ENCODE measurements around the gene SH3RF3.

Gene SH3RF3

DNA sequence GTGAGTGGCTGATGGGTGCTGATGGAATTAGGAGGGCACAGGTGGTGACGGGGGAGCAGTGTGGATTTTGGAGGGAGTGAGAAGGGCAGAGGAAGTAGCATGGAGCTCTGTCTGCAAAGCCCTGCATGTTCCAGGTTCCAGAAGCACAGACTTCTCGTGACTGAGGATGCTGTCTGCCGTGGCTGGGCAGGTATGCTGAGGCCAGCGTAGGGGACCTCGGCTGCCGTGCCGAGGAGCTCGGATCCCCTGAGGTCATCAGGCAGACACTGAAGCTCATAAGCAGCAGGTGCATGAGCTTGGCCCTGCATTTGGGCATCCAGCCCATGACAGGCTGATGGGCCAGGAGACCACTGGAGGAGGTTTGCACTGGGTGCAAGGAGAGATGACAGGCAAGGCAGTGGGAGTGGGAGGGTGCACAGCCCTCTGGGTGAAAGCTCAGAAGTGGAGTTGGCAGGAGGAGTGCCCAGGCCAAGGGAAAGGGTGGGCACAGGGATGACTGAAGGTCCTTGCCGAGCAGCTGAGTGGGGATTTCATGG is 215.3 kb downstream of the SH3RF3 start:
- DNase-seq: no peak

DNA sequence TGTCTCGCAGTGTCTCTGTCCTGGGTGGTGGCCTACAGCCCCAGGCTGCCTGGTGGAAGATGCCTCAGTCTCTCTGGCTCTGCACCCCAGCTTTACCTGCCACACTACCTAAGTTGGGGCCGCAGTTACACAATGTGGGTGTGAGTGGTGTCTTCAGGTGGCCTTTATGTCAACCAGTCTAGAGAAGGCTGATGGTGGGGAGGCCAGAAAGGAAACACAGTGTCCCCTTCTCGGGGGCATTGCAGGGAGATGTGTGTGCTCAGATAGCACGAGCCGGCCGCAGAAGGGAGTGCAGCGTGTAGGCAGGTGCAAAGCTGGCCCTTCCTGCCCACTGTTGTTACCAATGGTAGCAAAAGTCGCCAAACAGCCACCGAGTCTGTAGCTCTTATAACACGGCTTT is 216.1 kb downstream of the SH3RF3 start:
- no peak for DNase-seq

DNA sequence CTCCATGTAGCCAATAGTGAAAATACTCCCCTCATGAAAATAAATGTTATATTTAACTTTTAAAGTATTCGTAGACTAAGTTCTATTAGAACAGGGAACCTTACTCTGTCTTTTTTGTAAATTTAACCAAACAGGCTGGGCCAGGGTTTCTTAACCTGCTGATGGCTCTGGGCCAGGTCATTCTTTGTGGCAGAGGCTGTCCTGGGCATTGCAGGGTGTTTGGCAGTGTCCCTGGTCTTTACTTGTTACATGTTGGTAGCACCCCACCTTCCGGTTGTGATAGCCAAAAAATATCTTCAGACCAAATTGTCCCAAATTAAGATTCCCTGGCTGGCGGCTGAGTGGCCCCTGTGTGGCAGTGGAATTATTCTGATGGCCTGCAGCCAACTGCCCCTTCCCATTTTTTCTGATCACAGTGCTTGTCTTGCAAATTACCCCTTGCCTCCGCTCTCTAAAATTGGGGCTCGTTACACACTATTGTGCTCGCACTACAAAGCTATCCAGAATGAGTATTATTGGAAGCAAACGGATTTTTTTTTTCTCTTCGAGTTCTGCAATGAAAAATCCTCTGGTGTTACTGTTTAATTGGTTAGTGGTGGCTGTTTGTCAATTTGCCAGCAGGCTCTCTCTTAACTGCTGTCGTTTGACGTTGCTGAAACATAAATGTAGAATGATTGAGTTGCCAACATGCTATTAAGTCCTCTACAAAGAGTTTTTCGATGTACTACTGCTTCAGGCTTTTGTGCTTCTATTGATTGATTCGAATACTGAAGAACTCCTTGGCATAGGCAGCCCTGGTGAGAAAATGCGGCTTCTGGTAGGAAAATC is 216.9 kb downstream of the SH3RF3 start:
- DNase-seq: no peak

DNA sequence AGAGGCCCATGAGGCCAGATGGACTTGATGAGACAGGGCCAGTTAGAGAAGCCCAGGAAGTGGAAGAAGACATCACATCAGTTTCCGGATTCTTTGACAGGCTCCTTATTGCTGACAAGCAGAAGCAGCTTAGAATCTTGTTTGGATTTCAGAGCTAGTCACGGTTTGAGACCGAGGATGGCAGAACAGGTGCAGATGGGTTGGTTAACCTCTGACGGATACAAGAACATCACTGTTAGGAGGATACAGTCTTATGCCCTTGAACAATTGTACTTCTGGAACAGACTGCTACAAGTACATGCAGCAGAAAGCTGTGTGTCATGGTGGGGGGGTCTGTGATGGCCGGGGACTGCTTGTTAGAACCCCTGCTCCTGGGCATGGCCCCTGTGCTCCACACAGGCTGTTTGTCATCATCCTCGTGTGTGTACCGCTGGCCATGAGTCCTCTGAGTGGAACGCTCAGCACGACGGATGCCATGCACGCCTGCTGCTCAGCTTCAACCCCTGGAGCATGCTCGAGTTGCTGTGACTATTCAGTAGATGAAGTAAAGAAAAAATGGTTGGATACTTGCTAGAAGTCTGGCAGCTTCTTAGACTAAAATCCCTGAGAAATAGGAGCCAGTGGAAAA is 217.7 kb downstream of the SH3RF3 start:
- no peak for DNase-seq

DNA sequence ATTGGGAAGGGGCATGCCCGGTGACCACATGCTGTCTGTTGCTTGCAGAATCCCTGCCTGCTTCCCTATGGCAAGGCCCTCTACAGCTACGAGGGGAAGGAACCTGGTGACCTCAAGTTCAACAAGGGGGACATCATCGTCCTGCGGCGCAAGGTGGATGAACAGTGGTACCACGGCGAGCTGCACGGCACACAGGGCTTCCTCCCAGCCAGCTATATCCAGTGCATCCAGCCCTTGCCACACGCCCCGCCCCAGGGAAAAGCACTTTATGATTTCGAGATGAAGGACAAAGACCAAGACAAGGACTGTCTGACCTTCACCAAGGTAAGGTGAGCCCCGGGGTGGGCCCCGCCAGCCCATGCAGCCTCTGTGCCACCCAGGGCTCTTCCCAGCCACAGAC is 218.6 kb downstream of the SH3RF3 start:
- no peak for DNase-seq

DNA sequence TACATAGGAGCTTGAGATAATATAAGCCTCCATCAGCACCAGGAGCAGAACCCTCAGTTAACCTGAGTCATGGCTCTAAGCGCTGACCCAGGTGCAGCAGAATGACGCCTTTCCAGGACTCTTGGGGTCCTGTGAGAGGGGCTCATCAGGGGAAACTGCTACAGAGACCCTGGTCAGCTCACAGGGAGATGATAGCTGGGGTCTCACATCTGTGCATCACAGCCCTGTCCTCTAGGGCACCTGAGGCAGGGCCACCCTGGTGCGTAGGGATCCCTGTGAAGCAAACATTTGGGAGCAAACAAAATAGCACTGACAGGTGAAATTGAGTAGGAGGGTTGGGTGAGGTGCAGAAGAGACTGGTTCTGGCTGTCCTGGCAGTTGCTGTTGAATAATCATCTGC is 219.2 kb downstream of the SH3RF3 start:
- DNase-seq: no peak

DNA sequence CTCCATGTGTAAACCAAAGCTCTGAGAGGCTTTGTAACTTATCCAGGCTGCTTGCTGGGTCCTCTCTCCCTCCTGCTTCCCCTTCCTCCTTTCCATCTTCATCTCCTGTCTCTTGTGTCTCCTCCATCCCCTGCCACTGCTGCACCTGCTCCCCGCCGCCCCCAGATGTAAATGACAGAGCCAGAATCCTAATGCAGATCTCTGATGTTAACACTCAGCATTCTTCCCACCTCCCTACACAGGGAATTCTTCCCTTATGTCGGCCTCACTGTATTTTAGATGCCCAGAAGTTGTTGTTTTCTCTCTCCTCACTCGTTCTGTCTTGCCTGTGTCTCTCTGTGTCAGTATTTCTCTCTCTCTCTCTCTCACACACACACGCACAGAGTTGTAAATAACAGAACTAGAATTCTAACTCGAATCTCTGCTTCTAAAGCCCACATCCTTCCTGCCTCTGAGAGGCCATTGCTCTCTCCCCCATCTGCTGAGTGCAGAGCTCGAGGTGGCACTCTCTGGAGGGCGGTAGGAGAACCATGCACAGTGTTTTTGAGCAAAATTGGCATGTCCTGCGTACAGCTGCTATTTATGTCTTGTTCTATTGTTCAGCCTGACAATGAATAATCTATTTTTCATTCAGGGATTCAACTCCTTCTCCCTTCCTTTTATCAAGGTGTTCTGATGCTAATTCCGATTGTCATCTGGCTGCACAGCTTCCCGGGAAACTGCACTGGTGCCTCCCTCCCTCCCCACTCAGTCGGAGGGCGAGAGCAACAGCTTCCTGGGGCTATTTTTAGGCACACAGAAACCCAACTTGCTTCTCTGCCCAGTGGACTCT is 219.9 kb downstream of the SH3RF3 start:
- DNase-seq: no peak

DNA sequence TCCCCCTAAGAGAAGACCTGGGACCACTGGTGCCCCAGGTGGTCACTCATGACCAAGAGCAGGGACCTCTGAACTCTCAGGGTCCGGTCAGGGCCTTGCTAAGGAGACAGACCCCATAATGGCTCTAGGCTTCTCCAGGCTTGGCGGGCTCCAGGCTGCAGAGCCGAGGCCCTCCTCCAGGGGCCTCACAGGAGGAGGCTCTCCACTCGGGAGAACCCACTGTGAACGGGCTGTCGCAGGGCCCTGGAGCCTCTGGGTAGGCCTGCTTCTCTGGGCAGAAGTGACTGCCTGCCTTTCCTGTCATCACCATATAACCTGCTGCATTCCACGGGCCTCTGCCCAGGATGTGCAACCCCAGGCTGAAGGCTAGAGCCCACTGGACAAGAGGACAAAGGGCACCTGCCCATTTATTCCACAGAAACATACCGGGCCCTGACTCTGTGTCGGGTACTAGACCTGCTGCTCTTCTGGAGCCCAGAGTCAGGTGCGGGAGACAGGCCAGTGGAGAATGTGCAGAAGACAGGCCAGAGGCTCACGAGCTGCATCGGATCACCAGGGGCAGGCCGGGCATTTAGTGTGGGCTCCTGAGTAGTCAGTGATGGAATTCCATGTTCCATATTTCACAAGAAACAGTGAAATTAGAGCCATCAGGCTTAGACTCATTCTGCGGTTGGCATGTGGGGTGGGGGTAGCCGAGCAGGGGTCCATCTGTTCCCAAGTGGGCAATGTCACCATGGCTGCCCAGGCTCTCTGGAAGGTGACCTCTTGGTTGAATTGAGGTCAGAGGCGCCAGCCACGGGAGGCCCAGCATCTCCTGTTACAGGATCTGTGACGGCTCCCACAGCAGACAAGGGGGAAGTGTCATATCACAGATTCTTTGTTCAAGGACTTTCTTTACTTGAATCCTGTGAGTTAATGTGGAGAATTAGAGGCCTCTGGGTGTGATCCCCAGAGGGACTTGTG is 220.8 kb downstream of the SH3RF3 start:
- no peak for DNase-seq

DNA sequence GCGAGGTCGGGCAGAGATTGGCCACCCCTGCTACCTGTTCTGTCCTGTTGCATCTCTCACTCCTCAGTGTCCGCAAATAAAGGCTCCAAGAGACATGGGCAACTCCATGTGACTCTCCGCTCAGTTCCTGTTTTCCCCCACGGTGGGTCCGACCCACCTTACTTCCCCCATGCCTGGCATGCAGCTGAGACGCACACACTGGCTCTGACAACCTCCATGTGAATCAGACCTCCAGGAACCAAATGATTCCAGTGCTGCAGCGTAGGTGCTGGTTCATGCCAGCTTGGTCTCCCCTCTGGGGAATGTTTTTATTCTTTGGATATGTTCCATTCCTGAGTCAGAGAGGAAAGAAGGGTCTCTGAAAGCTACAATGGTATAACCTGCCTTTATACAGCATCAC is 221.5 kb downstream of the SH3RF3 start:
- DNase-seq: no peak

DNA sequence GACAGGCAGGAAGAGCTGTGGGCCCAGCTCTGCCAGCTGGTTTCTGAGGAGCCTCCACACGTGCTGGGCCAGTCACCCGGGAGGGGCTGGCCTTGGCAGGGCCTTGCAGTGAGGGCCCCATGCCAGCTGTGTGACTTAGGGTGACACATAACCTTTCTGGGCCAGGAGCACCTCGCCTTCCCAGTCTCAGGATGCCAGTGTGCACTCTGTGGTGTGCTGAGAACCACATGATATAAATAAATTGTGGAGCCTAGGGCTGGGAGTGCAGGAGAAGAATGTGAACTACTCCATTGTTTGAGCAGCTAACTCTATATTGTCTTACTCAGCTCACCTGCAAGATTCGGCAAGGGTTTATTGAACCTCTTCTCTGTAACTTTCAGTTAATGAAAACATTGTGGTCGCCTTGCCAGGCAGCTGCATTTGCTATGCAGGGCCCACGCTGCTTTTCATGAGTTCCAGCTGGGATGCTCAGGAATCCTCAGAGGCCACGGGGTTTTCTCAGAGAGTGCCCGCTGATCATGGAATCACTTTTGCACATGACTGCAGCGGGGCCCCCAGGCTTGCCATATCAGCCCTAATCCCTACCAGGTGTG is 222.3 kb downstream of the SH3RF3 start:
- DNase-seq: no peak

DNA sequence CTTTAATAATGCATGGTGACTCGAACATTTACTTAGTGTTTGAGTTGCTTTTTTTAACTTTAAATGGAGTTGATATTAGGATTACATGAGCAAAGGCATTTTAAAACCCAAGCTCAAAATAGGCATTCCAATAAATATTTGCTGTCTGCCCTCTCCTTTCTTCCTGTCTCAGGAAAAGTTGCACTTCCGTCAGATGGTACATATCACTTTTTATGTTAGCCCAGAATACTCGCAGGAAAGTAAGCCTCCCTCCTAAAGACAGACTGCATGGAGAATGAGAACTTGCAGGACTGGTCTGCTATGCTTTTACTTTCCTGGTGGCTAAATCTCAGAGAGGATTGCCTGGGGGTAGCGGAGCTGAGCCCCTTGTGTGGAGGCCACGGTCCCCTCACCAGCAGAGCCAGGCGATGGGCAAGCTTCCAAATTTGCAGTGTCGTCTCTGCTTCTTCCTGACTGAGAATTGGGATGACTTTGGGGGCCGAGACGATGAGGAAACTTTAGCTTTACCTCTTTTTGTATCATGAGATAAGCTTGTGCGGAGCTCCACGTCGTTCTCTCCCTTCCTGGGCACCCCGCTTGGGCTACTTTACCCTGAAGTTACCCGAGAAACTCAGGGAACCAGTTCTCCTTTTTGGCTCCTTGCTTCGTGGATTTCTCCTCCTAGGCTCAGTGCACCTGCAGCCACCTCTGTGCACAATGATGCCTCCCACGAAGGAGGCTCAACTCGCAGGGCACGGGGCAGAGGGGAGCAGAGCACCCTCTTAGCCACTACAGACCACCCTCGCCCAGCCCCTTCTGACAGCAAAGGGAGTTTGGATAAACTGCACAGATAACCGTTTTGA is 223.3 kb downstream of the SH3RF3 start:
- no peak for DNase-seq

DNA sequence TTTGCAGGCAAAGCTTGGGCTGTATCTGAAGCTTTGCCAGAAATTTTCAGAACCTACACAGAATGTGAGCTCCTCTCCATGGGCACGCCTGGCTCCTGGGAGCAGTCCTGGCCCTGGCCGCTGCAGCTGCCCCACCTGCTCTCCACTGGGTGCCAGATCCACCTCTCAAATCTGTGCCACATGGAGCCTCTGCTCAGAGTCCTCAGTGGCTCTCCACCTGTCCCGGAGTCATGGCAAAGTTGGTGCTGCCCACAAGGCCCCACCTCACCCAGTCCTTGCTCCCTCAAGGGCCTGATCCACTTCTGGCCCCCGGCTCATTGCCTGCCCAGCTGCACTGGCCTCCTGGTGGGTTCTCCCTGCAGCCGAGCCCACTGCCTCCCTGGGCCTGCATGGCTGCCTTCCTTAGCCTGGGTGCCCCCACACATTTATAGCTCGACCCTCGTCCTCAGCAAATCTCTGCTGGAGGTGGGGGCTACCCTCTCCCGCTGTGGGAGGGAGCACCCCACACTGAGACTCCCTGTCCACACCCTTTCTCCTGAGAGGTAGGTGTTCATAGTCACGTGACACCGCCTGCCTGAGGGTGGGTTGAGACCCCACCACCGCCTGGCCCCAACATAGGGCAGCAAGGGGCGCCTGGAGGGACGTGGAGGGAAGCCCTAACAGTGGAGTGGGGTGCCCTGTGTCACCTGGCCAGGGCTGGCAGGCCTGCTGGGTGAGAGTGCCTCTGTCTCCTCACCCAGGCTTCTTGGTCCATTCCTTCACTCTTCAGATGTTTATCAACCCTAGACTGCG is 224.1 kb downstream of the SH3RF3 start:
- DNase-seq: no peak

DNA sequence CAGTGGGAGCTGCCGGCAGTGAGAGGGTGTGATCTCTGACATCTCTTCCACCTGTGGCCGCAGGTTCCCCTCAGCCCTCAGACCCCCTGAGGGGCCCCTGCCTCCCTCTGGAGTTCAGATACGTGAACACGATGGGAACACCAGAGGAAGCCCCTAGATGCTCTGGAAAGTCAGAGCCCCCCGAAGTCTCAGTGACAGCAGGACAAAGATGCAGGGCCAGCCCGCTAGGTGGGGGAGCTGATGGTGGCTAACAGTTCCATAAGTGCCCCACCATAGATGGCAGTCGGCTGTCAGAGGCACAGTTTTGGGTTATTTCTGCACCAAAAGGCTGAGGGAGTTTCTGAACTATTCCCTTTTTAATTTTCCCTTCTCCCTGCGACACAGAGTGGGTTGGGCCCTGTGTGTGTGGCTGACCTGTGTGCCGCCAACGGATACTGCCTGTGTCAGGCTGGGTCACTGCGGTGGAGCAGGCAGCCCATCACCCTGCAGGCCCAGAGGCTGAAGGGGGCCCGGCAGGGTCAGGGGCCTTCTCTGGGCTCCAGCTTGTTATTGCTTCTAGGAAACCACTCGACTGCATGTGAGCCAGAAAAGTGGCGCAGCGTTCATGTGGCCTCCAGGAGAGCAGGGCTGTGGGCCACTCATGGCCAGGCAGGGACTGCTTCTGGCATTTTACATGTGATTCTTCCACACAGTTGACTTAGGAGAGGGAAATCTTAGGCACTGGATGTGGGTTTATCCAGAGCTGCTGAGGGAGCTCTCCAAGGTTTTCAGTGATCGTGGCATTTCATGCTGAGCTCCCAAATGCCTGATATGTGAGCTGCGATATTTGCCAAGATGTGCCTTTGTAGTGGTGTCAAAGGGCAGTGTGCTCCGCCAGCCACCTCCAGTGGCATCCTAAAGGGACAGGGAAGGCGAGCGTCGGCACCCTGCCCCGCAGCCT is 225.1 kb downstream of the SH3RF3 start:
- DNase-seq: no peak

DNA sequence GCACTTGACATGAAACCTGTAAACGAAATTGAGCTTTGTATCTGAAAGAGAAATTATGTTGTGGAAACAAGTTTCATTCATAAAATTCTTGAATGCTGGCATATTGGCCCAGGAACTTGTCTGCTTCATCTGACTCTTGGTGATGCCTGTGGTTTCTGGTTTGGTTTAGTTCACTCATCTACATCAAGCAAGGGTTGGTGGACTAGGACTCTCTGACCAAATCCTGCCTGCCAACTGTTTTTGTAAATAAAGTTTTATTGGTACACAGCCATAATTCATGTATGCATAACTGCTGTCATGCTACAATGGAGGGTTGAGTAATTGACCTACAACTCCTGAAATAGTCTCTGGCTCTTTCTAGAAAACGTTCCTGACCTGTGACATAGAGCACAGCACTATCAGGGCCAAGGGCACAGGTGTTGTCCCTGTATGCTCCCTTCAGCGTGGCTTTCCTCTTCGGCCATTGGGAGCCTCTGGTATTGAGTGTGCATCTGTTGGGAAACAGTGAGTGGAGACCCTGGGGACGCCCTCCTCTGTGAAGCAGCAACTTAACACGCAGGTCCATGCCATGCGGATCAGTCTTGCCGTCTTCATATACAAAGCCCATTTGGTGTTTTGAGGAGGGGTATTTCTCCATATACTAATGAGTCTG is 226.3 kb downstream of the SH3RF3 start:
- DNase-seq: no peak

DNA sequence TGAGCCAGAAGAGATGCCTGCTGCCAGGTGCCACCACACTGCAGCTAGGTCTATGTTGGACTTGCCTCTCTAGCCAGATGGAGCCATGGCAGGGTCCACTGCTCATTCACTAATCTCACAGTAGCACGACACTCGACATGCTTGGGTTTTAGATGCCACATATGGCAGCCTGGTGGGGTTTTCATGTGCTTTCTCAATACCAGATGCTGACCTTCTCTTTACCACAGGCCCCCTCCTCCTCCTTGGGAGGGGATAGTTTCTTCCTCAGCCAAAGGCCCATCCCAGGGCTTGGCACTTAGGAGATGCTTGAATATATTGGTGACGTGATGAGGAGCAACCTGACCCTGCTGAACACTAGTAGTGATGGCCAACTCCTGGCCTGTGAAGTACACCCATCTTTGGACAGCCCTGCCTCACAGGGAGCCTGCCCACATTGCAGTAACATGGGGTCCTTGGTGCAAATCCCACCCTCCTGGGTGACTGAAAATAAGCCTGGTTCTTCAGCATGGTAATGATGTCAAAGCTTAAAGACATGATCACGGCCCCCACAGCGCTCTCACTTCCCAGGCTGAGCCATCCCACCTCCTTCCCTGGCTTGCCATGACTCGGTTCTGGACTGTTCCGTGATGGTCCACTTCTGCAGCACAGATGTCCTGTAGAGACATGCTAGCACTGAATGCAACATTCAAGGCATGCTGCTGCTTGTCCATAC is 227.5 kb downstream of the SH3RF3 start:
- DNase-seq: no peak

DNA sequence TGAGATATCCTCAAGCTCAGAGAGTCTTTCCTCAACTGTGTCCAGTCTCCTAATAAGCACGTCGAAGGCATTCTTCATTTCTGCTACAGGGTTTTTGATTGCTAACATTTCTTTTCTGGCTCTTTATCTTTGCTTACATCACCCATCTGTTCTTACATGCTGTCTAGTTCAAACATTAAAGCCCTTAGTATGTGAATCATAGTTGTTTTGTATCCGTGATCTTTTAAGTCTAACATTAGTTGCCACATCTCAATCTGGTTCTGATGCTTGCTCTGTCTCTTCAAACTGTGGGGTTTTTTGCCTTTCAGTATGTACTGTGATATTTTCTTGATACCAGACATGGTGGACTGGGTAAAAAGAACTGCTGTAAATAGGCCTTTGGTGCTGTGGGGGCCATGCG is 235.2 kb downstream of the SH3RF3 start:
- DNase-seq: no peak

DNA sequence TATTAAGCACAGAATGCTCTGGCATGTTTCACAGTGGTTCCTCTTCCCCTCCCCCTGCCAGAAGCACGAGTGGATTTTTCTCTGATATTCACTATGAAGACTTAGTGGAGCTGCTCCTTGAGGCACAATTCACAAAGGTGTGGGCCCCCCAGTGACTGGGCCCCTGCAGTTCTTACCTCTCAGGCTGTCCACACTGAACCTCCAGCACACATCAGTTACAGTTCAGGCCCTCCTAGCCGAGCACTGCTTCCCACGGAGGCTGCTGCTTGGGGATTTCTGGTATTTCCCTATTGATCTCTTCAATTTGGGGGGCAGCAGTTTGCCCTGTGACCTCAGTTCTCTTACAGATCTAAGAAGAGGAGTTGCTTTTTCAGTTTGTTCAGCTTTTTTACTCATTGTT is 236.1 kb downstream of the SH3RF3 start:
- DNase-seq: no peak

DNA sequence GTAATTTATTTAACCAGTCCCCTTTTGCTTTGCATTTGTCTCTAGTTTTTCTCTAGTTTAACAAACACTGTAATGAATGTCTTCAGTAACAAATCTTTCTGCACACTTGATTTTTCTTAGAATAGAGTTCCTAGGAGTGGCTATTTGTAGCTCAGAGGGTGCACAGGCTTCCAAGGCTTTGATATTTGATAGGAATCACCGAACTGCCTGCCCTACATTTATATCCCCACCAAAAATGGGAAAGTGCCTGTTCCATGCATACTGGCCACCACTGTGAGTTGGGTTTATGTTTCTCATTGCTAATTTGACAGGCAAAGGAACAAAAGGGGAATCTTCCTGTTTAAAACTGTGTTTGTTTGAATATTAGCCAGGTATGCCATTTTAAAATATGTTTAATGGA is 238.7 kb downstream of the SH3RF3 start:
- no peak for DNase-seq
